DMS114 treated with DMSO at 0.1 percent for 48 hours (cell line): ENCODE measurements around the gene FYB2.

Experiments
- DNase-seq: peaks from one replicate; lab custom pipeline; 2025; ENCODE audit not compliant: unreplicated experiment; lab: John Stamatoyannopoulos, UW

Gene FYB2

GRCh38 chr1:56834137-56834900 is 15.1 kb upstream of the FYB2 start:
- no peak for DNase-seq

GRCh38 chr1:56833088-56833487 is 13.9 kb upstream of the FYB2 start:
- DNase-seq, result no peak

- DNase-seq, result peak; percentile 52
These were observed 12.9 kb upstream of the FYB2 start for GRCh38 chr1:56831871-56832693.

GRCh38 chr1:56830052-56830451 is 10.8 kb upstream of the FYB2 start:
- DNase-seq, result no peak

GRCh38 chr1:56827711-56828110 is 8.5 kb upstream of the FYB2 start:
- no peak for DNase-seq

GRCh38 chr1:56825436-56825835 is 6.2 kb upstream of the FYB2 start:
- no peak for DNase-seq

- DNase-seq, result no peak
These were observed 5.7 kb upstream of the FYB2 start for GRCh38 chr1:56824938-56825337.

- no peak for DNase-seq
These were observed 5.1 kb upstream of the FYB2 start for GRCh38 chr1:56824271-56824670.

GRCh38 chr1:56821462-56821797 is 2.2 kb upstream of the FYB2 start:
- no peak for DNase-seq

GRCh38 chr1:56820755-56821461 is 1.7 kb upstream of the FYB2 start:
- DNase-seq, result peak; percentile 34

GRCh38 chr1:56817716-56818463 is 1.3 kb downstream of the FYB2 start:
- no peak for DNase-seq

GRCh38 chr1:56816909-56817308 is 2.3 kb downstream of the FYB2 start:
- DNase-seq, result no peak

- DNase-seq, result no peak
These were observed 2.9 kb downstream of the FYB2 start for GRCh38 chr1:56816264-56816663.

GRCh38 chr1:56814205-56814604 is 5.0 kb downstream of the FYB2 start:
- DNase-seq, result no peak

- no peak for DNase-seq
These were observed 7.9 kb downstream of the FYB2 start for GRCh38 chr1:56811331-56811730.

- DNase-seq, result no peak
These were observed 10.8 kb downstream of the FYB2 start for GRCh38 chr1:56808410-56808809.

- no peak for DNase-seq
These were observed 12.4 kb downstream of the FYB2 start for GRCh38 chr1:56806804-56807203.

- DNase-seq, result no peak
These were observed 15.5 kb downstream of the FYB2 start for GRCh38 chr1:56803561-56804156.

- DNase-seq, result no peak
These were observed 19.4 kb downstream of the FYB2 start for GRCh38 chr1:56799605-56800400.

GRCh38 chr1:56798053-56798471 is 21.1 kb downstream of the FYB2 start:
- no peak for DNase-seq
